ENCODE data around the gene PACSIN3. TPM values are rescaled to one million over a fixed set of nuclear protein-coding genes. Genes with fewer than 3 reads are reported as not detected.

Gene PACSIN3
- total and polyA plus RNA-seq, 2 donors (not counting 3 experiments of a cell fraction or from before 2014, with no cell fraction given) = 15.2 to 27.2 TPM

- TF ChIP-seq POLR2AphosphoS5 (IDR thresholded peaks at IDR 0.05; ENCODE audit: insufficient read depth, low read depth, low read length) (no peak), GATA2 (IDR thresholded peaks at IDR 0.05; ENCODE audit: insufficient read depth, insufficient read length, low read depth, low read length) (no peak), EZH2 (IDR thresholded peaks at IDR 0.05; ENCODE audit: borderline replicate concordance, low read depth, low read length, severe bottlenecking) (no peak), POLR2A (IDR thresholded peaks at IDR 0.05; ENCODE audit: low read depth, low read length) (no peak), MAX (IDR thresholded peaks at IDR 0.05; ENCODE audit: insufficient read depth, insufficient read length) (no peak), JUN (IDR thresholded peaks at IDR 0.05; ENCODE audit: borderline replicate concordance, insufficient read depth, insufficient read length, low read depth) (no peak), CTCF (IDR thresholded peaks at IDR 0.05; ENCODE audit: extremely low read depth in 1 of 2, insufficient read depth in 1 of 2, low read depth in 1 of 2, low read length in 2 of 2) (no peak), FOS (IDR thresholded peaks at IDR 0.05; ENCODE audit: borderline replicate concordance, insufficient read depth, low read length) (no peak), MYC (IDR thresholded peaks at IDR 0.05; ENCODE audit: low read depth, low read length) (no peak)
- Histone ChIP-seq H3K79me2 (ENCODE audit: control insufficient read depth, insufficient read depth, low read length) (no peaks in the 10 kb centered on the region), H3K27ac (ENCODE audit: insufficient read depth, low read depth, low read length) (no peak overlapping the region), H3K4me1 (ENCODE audit: control insufficient read depth, extremely low read depth, insufficient read depth, low read length) (no peaks in the 10 kb centered on the region), H3K9ac (replicated peaks; ENCODE audit: extremely low read depth, insufficient read depth, low read length) (no peak overlapping the region), H3K9me3 (replicated peaks; ENCODE audit: control insufficient read depth, insufficient read depth, low read length) (no peaks in the 10 kb centered on the region), H3K4me3 (replicated peaks in 1 of 3; ENCODE audit: insufficient read depth in 1 of 3, low read depth in 1 of 3, low read length in 3 of 3) (no peak overlapping the region), H4K20me1 (replicated peaks; ENCODE audit: control insufficient read depth, extremely low read depth, insufficient read depth, low read length) (no peaks in the 10 kb centered on the region), H3K9me1 (replicated peaks; ENCODE audit: control insufficient read depth, extremely low read depth, insufficient read depth, low read length) (no peaks in the 10 kb centered on the region), H3K36me3 (ENCODE audit: control insufficient read depth in 2 of 2, extremely low read depth in 1 of 2, insufficient read depth in 2 of 2, low read length in 2 of 2) (no peaks in the 10 kb centered on the region), H3K4me2 (ENCODE audit: insufficient read depth, low read length) (no peak overlapping the region), H3K27me3 (ENCODE audit: control insufficient read depth in 2 of 2, insufficient read depth in 2 of 2, low read length in 2 of 2) (no peaks in the 10 kb centered on the region), H2AFZ (ENCODE audit: low read depth, low read length) (no peak overlapping the region)
- intact Hi-C loops (cut with micrococcal nuclease) (no loop called here), dilution Hi-C loops (cut with MboI; ENCODE audit: extremely low pct_ligation_motif_present, low sequenced_read_pairs) (no loop called here)
- no TSS peak for BruUV-seq (replicated peaks)
- no peak for DNase-seq (ENCODE audit: low read depth, low spot score)
- POLR2A ChIA-PET = no interaction called here
- no peak for FAIRE-seq
- CTCF ChIA-PET = interaction anchor here (1.0 to 5.1 kb wide), 5 partner anchors 8 to 262 kb away, joined by 3 to 120 read pairs (median 3); no protein-coding TSS in a partner anchor
Observed at GRCh38 chr11:47155879-47156278, 30.4 kb downstream of the PACSIN3 start.

Data from endothelial cell of umbilical vein (primary cell).